DMS79 (cell line): ENCODE data around the gene TNRC18.
"Not testable (repeated sequence)": the region's sequence is repeated elsewhere in the genome, so short reads cannot be mapped to it uniquely, and the experiment has no call there.

ENCODE experiments used
- DNase-seq: peaks from one replicate; lab custom pipeline; 2025; lab: John Stamatoyannopoulos, UW

Gene TNRC18

DNA sequence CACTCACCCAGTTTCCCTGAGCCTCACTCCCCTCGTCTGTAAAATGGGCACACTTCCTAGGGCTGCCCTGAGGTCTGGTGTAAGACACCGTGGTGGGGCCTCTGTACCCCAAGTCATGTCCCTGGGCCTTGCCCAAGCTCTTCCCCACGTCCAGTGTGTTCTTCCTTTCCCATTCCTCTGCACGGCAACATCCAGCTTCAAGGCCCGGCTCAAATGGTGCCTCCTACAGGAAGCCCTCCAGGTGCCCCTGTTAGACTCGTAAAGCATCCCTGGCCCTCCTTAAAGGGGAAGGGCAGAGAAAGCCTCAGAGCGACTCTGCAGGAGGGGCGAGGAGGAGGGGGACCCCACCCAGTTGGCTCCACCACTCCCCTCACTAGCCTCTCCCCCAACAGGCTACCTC lies 132.3 kb downstream of the TNRC18 start:
- no peak for DNase-seq

DNA sequence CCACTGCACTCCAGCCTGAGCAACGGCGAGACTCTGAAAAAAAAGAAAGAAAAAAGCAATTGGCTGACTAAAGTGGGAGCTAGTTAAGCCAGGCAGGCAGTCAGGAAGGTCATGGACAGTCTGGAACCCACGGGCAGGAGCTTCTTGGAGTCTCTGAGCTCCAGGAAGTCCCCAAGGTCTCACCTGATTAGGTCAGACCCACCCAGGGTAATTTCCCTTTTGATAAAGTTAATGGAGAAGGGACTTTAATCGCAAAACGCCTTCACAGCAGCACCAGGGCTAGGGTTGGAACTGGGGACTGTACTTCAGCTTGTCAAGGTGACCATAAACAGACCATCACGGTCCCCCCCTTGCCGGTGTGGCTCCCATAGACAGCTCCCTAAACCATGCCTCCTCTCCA lies 134.3 kb downstream of the TNRC18 start:
- no peak for DNase-seq

DNA sequence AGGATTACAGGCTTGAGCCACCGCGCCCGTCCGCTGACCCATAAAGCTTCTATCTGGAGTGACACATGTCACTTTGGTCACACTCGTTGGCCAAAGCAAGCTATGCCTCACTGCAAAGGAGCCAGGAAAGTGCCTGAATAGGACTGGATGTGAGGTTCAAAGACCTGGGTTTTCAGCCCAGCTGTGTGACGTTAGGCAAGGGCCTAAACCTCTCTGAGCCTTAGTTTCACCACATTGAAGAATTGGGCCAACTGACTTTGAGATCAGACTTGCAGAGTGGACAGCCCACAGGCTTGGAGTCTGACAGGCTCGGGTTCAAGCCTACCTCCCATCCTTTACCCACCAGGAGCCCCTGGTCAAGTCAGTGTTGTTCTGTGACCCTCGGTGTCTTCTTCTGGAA lies 135.1 kb downstream of the TNRC18 start:
- not testable (repeated sequence) for DNase-seq

DNA sequence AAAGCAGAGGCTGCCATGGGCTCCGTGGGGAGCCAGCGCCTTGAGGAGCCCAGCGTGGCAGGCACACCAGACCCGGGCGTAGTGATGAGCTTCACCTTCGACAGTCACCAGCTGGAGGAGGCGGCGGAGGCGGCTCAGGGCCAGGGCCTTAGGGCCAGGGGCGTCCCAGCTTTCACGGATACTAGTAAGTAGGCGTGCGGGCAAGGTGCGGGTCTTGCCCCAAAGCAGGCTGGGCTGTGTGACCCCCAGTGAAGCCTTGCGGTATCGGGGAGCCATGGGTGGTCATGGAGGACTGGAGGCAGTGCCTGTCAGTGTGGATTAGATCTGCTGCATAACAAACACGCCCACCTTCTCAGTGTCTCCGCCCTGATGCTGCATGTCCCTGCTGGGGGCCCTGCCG lies 135.8 kb downstream of the TNRC18 start:
- no peak for DNase-seq

DNA sequence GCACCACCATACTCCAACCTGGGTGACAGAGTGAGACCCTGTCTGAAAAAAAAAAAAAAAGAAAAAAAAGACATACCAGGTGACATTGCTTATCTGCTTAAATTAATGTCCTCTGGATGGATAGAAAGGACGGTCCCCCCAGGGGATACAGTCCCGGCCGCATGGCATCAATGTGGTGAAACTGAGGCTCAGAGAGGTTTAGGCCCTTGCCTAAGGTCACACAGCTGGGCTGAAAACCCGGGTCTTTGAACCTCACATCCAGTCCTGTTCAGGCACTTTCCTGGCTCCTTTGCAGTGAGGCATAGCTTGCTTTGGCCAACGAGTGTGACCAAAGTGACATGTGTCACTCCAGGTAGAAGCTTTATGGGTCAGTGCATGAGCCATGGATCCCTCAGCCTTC lies 136.3 kb downstream of the TNRC18 start:
- not testable (repeated sequence) for DNase-seq

DNA sequence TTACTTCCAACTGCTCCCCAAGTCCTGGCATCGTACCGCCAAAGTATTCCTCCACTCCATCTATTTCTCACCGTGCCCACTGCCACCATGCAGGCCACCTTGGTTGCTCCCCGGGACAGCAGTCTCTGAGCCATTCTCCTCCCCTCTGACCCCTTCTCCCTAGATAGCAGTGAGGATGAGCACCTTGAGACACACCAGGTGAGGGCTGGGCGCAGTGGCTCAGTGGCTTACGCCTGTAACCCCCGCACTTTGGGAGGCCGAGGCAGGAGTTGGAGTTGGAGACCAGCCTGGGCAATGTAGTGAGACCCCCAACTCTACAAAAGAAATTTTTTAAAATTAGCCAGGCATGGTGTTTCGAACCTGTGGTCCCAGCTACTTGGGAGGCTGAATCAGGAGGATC lies 136.7 kb downstream of the TNRC18 start:
- no peak for DNase-seq

DNA sequence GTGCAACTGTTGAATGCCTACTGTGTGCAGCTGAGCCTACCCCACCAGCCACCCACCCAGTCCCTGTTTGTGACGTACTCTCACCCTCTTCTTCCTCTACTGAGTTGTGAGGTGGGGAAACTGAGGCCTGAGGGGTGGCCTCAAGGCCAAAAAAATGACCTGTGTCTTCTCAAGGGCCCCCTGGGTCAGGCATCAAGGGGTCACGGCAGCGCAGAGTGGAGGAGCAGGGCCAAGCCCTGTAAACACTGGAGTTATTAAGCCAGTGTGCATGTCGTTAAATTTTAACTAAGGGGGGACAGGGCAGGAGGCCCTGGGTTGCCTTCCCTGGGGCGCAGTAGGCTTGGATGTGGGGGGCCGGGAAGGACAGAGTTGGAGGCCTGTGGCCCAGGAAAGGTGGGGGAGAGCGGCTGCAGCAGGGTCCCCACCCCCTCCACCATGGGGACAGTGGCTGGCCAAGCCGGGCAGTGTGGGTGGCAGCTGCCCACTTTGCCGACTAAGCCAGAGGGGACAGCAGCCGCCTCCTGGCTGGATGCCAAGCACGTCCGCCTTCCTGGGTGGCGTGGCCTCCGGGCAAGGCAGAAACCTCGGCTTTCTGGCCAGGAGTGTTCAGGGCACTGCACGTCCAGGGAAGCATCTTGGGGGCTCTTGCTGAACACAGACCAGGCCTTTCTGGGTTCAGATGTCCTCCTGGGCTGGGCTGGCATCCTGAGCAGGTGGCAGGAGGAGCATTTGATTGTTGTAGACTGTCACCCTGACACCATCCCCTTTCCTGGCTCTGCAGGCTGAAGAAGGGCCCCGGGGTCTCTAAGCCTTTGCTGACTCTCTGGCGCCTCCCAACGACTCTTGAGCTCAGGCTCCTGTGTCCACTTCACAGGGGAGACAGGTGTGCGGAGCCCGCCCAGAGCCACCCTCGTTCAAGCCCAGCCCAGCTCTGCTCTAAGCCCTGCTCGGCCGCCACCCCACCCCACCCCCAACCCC lies 139.0 kb downstream of the TNRC18 start:
- DNase-seq: peak; percentile 90

DNA sequence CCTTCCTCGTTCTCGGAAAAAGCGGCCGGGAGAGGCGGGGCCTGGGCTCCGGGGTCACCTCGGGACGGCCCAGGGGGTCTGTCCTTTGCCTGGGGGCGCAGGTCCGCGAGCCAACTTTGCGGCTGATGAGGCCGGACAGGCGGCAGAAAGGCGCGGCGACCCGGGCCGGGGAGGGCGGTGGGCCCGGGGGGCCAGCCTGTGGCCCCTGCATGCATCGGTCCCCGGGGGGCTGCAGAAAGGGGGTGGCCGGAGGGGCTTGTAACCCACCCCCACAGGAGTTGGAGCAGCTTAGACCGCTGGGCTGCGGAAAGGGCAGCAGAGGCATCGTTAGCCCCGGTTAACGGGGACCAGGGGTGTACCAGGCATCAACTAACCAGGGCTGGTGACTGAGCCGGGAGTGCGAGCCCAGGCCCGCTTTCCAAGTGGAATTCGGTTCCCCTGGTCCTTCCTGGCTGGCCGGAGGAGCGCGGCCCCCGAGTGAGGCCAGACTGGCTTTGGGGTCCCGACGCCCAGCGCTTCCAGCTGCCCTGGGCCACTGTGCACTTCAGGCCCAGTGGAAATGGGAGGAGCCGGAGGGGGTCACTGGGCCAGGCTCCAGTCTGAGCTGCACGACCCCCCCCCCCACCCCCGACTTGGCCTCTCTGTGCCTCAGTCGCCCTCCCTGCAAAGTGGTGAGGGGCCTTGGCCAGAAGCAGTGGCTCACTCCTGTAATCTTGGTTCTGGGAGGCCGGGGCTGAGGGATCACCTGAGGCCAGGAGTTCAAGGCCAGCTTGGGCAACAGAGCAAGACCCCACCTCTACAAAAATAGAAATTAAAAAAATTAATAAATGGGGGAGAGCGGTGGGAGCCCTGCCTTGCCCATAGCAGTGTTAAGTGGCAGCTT lies 140.0 kb downstream of the TNRC18 start:
- no peak for DNase-seq

DNA sequence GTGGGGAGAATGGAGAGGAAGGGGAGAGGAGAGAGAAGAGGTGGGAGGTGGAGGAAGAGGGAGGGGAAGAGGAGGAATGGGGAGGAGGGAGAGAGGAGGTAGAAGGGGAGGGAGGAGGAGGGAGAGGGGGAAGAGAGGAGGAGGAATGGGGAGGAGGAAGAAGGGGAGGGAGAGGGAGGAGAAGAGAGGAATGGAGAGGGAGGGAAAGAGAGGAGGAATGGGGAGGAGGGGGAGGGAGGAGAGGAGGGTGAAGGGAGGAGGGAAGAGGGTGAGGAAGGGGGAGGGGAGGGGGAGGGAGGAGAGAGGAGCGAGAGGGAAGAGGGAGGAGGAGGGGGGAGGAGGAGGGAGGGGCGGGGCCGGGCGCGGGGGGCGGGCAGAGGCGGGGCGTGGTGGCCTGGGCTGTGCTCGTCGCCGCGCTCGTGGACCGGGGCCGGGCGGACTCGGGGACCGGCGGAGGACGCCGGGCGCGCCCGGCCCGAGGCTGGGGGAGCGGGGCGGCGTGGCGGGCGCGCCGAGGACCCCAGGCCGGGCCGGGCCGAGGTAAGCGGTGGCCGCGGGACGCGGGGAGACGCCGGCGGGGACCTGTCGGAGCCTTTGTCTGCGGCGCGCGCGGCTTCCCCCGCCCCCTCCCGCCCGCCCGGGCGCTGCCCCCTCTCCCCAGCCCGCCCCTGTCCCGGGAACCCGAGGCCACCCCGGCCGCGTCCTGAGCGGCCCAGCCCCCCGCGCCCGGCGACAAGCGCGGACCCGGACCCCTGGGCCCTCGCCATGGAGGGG lies 140.9 kb downstream of the TNRC18 start, which contains the start of gene SLC29A4:
Gene SLC29A4 (plus strand): TSS at position 401 of the 774 bp plus-strand sequence. CDS start 4,874 bp downstream, outside the sequence.
- DNase-seq: no peak

DNA sequence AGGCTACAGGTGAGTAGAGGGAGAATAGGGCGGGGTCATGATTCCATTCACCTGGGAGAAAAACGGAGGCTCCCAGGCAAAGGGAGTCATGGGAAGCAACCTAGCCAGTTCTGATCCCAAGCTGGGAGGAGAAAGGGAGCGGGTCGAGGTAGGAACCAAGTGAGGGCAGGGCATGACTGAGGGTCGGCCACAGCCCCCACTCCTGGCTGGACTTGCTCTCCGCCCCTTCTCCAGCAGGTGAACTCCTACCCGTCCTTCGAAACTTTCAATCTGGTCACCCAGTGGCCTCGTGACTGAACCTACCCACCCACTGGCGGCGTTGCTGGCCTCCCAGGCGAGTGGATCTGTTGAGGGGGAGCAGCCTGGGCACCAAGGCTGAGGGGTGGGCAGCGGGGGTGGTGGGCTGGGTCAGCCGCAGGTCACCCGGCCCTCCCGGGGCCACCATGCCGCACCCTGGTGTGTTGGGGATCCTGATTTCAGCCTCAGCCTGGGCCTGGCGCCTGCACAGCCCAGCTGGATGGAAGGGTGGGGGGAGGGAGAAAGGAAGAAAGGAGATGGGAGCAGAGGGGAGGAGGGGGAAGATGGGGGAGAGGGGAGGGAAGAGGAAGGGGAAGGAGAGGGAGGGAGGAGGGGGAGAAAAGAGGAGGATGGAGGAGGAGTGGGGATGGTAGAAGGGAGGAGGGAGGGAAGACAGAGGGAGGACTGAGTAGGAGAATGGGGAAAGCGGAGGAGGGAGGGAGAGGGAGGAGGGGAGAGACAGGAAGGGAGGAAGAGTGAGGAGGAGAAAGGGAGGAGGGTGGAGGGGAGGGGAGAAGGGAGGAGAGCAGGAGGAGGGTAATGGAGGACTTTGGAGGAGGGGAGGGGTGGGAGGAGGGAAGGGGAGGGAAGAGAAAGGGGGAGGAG lies 141.8 kb downstream of the TNRC18 start:
- DNase-seq: not testable (repeated sequence)

DNA sequence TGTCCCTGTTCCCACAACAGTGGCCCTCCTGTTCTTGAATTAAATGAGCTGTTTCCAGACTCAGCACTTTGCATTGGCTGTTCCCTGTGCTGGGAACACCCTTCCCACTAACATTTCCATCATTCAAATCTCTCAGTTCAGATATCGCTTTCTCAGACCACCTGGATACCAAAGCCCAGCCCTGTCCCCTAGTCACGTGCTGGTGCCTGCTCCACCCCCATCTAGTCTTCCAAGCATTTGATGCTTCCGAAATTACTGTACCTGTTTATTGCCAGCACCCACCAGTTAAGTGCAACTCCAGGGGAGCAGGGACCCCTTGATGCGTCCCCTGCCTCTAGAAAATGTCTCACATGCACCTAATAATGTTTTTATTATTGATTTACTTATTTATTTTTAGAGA lies 143.9 kb downstream of the TNRC18 start:
- DNase-seq: no peak

DNA sequence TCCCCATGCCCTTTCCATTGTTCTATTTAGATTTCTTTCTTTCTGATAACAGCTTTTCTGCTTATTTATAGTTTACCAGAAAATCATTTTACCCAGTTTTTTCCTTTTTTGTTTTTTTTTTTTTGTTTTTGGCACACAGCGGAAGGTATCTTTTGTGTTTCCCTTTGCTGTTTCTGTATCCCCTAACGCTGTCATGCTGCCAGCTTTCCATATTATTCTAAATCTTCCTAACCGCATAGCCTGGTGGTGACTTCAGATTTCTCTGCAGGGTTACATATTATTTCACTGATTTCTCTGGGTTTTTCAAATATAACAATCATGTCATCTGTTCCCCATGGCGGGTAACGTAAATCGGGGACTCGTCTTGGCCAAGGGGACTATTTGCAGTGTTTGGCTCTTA lies 144.9 kb downstream of the TNRC18 start:
- DNase-seq: no peak

DNA sequence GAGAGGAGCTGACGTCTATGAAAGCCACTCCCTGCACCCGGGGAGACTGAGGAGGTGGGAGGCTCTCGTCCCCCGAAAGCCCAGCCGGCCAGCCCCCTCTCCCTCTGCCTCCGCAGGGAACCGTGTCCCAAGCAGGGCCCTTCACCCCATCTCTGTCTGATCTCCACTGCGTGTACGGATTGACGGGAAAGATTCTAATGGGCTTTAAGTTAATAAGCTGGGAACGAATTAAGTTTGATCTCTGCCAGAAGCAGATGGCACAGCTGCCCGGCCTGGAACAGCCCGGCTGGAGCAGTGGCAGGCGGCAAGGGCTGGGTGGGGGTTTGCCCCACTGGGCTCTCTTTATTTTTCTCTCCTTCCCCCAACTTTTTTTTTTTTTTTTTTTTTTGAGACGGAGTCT lies 147.0 kb downstream of the TNRC18 start:
- DNase-seq: no peak

DNA sequence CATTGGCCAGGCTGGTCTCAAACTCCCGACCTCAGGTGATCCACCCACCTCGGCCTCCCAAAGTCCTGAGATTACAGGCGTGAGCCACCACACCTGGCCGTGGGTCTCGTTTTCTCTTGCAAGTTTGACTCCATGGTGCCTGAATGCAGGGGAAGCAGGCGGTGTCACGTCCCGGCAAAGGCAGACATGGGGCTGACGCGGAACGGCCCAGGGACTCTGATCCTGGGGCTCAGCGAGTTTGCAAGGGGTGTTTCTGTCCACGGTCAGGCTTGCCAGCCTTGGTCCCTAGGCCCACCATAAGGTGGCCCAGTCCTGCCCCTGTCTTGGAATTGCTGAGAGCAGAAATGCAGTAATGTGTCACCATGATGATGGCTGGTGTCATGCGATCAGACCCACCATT lies 147.5 kb downstream of the TNRC18 start:
- not testable (repeated sequence) for DNase-seq

DNA sequence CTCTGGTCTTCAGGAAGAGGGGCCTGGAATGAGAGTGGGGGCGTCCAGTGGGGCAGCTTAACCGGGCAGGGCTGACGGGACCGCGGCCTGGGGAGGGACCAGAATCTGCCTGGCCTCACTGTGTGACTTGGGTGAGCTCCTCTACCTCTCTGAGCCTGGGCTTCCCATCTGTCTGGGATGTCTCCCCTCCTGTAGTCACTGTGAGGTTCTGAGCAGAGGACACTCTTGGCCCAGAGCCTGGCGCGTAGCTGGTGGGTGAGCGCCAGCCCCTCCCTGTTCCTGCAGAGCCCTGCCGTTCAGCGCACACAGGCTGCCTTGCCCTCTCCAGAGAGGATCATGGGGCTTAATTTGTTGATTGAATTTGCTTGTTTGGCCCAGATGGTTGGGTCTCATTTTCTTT lies 148.1 kb downstream of the TNRC18 start:
- DNase-seq: peak; percentile 12

DNA sequence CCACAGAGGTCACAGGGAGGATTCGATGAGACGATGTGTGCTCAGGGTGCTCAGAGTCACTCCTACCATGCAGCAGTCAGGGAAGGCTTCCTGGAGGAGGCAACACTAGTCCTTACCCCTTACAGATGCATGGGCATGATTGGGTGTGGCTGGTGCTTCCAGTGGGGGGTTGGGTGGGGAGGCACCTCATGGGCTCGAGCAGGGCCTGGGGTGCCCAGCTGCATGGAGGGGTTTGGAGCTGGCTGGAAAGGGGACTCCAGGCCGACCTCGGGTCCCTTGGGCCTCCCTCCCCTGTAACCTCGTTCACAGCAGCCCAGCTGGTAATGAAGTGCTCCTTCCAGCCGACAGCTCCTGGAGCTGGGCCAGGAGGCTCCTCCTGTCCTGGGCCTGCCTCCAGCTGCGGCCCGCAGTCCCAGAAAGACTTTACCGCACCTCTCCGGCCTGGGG lies 148.6 kb downstream of the TNRC18 start:
- not testable (repeated sequence) for DNase-seq

DNA sequence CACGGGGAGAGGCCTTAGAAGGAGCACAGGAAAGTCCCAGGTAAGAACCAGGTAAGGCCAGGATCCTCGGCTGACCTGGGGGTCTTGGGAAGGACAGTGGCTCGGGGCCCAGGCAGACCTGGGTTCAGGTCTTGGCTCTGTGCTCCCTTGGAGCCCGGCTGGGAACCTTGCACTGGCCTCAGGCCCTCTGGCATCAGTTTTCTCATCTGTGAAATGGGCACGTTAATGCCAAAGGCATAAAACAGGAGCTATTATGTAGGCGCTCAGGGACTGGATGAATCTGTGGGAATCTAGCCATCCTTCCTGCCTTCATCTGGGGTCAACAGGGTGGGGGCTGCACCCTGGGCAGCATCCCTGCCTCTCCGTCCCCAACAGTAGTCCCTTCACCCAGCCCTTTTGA lies 149.2 kb downstream of the TNRC18 start:
- DNase-seq: no peak

DNA sequence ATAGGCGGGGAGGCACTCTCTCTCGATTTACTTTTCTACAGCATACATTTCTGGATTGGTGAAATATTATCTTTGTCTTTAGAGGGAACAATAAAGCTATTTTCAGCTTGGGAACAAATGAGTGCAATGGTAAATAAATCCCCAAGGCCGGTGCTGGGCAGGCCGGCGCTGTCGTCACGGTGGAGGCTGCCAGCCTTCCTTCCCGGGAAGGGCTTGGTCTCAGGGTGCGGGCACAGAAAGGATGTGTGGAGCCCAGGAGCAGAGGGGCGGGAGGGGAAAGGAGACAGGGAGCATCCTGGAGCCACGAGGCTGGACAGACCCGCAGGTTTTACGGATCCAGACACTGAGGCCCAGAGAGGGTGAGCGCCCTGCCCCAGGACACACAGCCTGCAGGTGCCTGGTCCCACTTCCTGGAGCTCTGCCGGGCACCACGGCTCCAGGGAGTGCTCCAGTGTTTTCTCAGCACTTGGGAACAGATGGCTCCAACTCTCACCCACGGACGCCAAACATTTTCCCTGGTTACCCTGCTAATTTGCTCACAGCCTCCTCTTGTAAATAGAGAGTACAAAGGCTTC lies 149.7 kb downstream of the TNRC18 start:
- DNase-seq: not testable (repeated sequence)

DNA sequence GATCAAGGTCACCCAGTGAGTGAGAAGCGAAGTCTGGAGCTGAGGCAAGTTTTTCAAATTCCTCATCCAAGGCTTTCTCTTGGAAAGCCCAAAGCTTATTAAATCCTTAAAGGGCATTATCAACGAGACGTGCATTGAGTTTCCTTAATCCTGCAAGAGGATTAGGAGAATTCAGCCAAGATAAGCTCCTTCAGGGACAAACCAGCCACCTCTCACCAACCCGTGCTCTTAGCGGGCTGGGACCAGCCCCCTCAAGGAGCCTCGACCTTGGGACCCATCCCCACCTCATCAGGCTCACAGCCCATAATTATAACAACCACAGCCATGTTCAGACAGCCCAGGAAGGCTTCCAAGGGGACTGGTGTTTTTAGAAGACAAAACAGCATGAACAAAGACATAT lies 152.8 kb downstream of the TNRC18 start:
- no peak for DNase-seq

DNA sequence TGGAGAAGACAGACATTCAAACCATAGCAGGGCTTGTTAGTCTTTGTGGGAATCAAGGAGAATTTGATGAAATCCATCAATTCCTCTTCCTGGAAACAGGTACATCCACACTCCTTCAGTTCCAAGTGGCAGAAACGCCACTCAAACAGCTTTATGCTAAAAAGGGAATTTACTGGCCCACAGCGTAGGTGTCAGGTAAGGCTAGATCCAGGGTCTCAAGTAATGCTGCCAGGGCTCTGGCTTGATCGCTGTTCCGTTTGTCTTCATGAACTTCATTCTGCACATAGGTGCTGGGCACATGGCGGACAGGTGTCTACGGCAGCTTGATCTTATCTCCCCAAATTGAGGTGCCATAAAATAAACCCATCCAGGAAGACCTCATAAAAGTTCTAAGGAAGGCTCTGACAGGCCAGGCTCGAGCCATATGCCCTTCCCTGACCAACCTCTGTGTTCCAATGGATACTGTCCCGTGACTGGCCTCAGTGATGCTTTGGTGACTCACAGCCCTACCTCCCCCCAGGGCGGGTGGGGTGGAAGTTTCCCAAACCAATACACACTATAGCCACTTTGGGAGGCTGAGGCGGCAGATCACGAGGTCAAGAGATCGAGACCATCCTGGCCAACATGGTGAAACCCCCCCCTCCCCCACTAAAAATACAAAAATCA lies 153.5 kb downstream of the TNRC18 start:
- not testable (repeated sequence) for DNase-seq
